Gastroesophageal sphincter (tissue), 3 donors: Measurements from ENCODE around the gene ZC3H7A.

Experiments
- POLR2A ChIP-seq, 2 donors: fragments of 450-650 bp; IDR thresholded peaks; one replicate each; pipeline ENCODE4 v1.6.1; 2017; ENCODE audit warnings: antibody characterized with exemption in 2 of 2, mild to moderate bottlenecking in 2 of 2, moderate library complexity in 1 of 2
- POLR2AphosphoS5 ChIP-seq: sonication (generic); formaldehyde crosslinking; IDR thresholded peaks from one replicate; pipeline ENCODE4 v1.6.1; 2017; ENCODE audit warnings: antibody characterized with exemption
- TF ChIP-seq, protein P1 (sequence below), 4 experiments: fragments of 200-600 bp in 2 of 4; fragments of 450-650 bp in 2 of 4; sonication (generic) in 1 of 4; IDR thresholded peaks; one replicate each; pipeline ENCODE4 v1.5.1; 2017 to 2019; ENCODE audit warnings: antibody characterized with exemption in 4 of 4, mild to moderate bottlenecking in 2 of 4, moderate library complexity in 2 of 4

DNA sequence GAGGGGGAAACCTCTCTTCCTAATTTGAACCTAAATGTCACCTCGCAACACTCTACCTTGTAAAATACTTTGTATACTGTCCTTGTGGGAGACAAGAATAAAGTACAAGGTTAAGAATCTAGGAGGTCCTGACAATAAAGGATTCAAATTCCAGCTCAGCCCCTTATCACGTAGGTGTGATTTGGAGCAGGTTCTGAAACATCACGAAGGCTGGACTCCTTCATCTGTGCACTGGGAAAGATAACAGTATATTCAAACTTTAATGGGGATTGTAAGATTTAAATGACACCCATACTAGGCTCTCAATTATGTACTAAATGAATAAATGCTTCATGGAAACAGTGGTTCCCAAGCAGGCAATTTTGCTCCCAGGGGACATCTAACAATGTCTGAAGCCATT, 56.5 kb downstream of the ZC3H7A start:
- TF ChIP-seq, protein P1, sequence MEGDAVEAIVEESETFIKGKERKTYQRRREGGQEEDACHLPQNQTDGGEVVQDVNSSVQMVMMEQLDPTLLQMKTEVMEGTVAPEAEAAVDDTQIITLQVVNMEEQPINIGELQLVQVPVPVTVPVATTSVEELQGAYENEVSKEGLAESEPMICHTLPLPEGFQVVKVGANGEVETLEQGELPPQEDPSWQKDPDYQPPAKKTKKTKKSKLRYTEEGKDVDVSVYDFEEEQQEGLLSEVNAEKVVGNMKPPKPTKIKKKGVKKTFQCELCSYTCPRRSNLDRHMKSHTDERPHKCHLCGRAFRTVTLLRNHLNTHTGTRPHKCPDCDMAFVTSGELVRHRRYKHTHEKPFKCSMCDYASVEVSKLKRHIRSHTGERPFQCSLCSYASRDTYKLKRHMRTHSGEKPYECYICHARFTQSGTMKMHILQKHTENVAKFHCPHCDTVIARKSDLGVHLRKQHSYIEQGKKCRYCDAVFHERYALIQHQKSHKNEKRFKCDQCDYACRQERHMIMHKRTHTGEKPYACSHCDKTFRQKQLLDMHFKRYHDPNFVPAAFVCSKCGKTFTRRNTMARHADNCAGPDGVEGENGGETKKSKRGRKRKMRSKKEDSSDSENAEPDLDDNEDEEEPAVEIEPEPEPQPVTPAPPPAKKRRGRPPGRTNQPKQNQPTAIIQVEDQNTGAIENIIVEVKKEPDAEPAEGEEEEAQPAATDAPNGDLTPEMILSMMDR (IDR thresholded peaks at IDR 0.05) = no peak
- no peak for TF ChIP-seq POLR2A (IDR thresholded peaks at IDR 0.05)
- no peak for TF ChIP-seq POLR2AphosphoS5
